Stimulated activated CD4-positive, alpha-beta T cell treated with anti-CD3 and anti-CD28 coated beads, Interleukin-15, amount 100 ng/mL, for 24 hours (primary cell): ENCODE measurements around the gene C1QTNF12.
A peak's percentile ranks its signal among the peaks of the same experiment; 100 is the strongest.

Experiments used
- DNase-seq: peaks from one replicate; pipeline ENCODE4 v3.0.0-alpha.2; 2020

Gene C1QTNF12

GRCh38 chr1:1246577-1247340 is at the start of gene C1QTNF12:
C1QTNF12 (minus strand) TSS chr1:1246722; CDS start chr1:1246690, 32 bp downstream.
- DNase-seq, result no peak

DNA sequence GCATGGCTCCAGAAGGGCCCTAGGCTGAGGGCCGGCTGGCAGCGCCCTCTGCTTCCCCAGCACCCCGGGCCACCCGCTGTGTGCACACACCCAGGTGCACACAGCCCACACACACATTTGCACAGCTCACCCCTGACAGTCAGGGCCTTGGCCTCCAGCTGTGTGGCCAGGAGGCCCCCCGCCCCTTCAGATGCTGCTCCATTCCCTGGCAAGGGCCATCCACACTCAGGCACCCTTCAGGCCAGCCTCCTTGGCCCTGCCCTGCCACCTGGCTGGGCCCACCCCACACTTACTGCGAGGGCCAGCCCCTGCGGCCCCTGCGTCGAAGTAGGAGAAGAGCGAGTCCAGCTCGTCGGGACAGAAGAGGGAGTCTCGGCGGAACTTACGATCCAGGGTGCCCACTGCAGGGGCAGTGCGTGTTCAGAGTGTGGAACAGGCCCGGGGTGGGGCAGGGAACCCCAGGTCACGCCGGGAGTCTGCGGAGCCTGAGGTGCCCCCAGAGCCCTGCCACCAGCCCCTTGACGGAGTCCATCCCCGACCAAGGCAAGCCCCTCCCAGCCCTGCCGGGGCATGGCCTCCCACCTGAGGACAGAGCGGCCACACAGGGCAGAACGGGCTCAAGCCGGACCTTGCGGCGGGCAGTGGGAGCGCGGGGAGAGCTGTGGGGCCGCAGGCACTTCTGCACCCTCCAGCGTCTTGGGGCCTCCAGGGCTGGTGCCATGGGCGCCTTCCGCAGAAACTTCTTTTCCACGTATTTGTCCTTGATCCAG is 48.8 kb upstream of the C1QTNF12 start:
- no peak for DNase-seq

- no peak for DNase-seq
These were observed 47.8 kb upstream of the C1QTNF12 start for GRCh38 chr1:1294250-1294890.

- DNase-seq, result no peak
These were observed 47.0 kb upstream of the C1QTNF12 start for GRCh38 chr1:1293263-1294249.

GRCh38 chr1:1292851-1293250 is 46.3 kb upstream of the C1QTNF12 start:
- no peak for DNase-seq

DNA sequence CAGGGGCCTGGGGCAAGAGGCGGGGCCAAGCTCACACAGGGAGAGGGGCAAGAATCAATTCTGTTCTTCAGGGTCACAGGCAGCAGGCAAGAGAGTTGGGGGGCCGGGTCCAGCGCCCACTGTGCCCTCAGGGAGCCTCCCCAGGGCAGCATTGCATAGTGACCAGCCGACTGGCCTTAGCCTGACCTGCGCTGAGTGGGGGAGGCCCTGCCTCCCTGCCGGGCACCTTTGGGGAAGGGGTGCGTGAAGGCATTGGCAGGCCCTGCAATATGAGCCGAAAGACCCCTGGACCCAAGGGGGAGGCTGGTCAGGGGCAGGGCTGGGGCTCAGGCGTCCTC is 45.9 kb upstream of the C1QTNF12 start:
- DNase-seq, result no peak

- peak; percentile 75 for DNase-seq
These were observed 45.3 kb upstream of the C1QTNF12 start for GRCh38 chr1:1291548-1292441.

DNA sequence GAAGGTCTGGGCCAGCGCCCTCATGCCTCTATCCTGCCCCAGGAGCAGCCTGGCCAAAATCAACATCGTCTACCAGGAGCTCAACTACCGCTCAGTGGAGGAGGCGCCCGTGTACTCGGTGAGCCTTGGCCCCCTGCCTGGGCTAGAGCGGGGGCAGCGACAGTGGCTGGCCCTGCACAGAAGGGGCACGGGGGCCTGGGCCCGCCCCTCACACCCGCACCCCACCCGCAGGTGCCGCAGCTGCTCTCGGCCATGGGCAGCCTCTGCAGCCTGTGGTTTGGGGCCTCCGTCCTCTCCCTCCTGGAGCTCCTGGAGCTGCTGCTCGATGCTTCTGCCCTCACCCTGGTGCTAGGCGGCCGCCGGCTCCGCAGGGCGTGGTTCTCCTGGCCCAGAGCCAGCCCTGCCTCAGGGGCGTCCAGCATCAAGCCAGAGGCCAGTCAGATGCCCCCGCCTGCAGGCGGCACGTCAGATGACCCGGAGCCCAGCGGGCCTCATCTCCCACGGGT is 44.6 kb upstream of the C1QTNF12 start:
- no peak for DNase-seq

DNA sequence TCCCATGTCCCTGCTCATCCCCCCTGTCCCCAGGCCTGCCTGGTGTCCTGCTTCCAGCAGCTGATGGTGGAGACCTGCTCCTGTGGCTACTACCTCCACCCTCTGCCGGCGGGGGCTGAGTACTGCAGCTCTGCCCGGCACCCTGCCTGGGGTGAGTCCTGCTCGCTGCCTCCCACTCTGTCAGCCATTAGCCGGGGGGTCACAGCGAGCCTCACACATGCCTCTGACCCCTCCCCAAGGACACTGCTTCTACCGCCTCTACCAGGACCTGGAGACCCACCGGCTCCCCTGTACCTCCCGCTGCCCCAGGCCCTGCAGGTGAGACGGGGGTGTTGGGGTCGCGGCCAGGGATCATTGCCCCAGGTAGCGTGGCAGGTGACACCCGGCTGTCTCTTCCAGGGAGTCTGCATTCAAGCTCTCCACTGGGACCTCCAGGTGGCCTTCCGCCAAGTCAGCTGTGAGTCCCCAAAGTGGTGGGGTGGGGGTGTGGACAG is 43.8 kb upstream of the C1QTNF12 start:
- peak; percentile 76 for DNase-seq

DNA sequence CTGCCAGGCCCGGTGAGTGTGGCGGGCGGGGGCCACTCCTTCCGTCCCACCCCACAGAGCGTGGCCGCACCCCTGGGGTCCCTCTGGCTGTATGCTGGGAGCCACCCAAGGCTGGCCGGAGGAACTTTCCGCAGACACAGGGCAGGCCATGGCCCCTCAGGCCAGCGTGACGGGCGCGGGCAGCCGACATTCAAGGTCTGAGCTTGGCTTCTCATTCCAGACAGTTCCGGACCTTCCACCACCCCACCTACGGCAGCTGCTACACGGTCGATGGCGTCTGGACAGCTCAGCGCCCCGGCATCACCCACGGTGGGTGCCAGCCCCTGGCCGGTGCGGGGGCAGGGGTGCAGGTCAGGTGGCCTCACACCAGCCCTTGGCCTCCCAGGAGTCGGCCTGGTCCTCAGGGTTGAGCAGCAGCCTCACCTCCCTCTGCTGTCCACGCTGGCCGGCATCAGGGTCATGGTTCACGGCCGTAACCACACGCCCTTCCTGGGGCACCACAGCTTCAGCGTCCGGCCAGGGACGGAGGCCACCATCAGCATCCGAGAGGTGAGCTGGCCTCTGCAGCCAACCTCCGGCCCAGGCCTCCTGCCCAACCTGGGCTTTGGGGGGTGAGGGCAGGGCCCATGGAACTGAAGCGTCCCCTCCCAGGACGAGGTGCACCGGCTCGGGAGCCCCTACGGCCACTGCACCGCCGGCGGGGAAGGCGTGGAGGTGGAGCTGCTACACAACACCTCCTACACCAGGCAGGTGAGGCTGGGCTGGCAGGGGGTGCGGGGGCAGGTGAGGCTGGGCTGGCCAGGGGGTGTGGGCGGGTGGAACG is 41.0 kb upstream of the C1QTNF12 start:
- no peak for DNase-seq

DNA sequence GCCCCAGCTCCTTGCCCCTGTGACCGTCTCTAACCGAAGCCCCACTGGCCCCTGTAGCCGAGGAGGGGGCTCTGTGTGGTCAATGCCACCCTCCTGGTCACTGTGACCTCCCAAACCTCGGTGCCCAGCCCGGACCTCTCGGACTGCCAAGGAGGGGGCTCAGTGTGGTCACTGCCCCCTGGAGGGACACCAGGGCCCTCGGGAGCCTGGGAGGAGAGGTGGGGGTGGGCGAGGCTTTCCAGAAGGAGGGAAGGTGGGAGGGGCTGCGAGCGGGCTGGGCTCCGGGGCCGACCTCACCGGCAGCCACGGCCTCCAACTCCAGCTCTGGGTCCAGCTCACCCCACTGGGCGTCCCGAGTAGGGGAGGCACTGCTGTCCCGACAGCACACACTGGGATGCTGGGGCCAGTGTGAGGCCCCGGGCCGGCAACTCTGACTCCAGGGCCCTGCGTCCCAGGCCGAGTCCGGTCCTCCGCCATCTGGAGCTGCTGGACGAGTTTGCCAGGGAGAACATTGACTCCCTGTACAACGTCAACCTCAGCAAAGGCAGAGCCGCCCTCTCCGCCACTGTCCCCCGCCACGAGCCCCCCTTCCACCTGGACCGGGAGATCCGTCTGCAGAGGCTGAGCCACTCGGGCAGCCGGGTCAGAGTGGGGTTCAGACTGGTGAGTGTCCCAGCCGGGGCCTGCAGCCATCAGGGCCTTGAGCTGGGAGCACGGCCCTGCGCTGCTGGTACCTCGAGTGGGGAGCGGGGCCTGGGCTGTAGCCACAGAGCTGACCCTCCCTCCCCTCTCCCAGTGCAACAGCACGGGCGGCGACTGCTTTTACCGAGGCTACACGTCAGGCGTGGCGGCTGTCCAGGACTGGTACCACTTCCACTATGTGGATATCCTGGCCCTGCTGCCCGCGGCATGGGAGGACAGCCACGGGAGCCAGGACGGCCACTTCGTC is 40.1 kb upstream of the C1QTNF12 start:
- DNase-seq, result no peak

GRCh38 chr1:1285611-1286311 is 39.2 kb upstream of the C1QTNF12 start:
- no peak for DNase-seq

GRCh38 chr1:1285102-1285571 is 38.6 kb upstream of the C1QTNF12 start:
- DNase-seq, result no peak

GRCh38 chr1:1284221-1285101 is 37.9 kb upstream of the C1QTNF12 start:
- DNase-seq, result no peak

DNA sequence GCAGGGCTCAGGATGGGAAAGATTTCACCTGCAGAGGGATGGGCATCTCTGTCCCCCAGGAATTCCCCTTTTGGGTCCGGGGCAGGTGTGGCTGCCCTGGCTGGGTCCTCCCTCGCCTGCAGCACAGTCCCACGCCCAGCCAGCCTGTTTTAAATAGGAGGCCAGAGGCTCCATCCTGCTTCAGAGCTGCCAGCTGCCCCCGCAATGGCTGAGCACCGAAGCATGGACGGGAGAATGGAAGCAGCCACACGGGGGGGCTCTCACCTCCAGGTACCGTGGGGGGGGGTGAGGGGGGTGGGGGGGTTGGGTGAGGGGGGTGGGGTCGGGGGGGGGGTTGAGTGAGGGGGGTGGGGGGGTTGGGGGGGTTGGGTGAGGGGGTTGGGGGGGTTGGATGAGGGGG is 37.3 kb upstream of the C1QTNF12 start:
- DNase-seq, result no peak

- DNase-seq, result peak; percentile 51
These were observed 36.5 kb upstream of the C1QTNF12 start for GRCh38 chr1:1282998-1283397.
